Heart left ventricle (tissue), 16 donors: Measurements from ENCODE around the gene CD1C. TPM values are rescaled to one million over a fixed set of nuclear protein-coding genes. Genes with fewer than 3 reads are reported as not detected.
"Not testable (repeated sequence)": the region's sequence is repeated elsewhere in the genome, so short reads cannot be mapped to it uniquely, and the experiment has no call there.

ENCODE experiments used
- ATAC-seq, 4 donors: fragments of 200-7000 bp; cut with Tn5 transposase; one replicate each; pipeline ENCODE4 v1.9.1; 2020 to 2022; ENCODE audit warnings: moderate library complexity in 4 of 4, mild to moderate bottlenecking in 3 of 4, moderate number of reproducible peaks in 1 of 4
- DNase-seq, 5 donors: peaks; one replicate each; pipeline ENCODE4 v3.0.0-alpha.2; 2020
- H3K27ac ChIP-seq, 12 donors: fragments of 200-600 bp; sonication (generic) in 4 of 12; one replicate each; pipeline versions ENCODE4 v1.5.0 to v1.8.0; 2016 to 2022; ENCODE audit warnings: mild to moderate bottlenecking in 2 of 12
- H3K27me3 ChIP-seq, 9 donors: fragments of 200-600 bp; sonication (generic) in 2 of 9; one replicate each; pipeline versions ENCODE4 v1.5.1 to v1.8.0; 2016 to 2022; ENCODE audit warnings: mild to moderate bottlenecking in 3 of 9
- H3K36me3 ChIP-seq, 9 donors: fragments of 200-600 bp; sonication (generic) in 2 of 9; one replicate each; pipeline versions ENCODE4 v1.5.0 to v1.8.0; 2018 to 2022; ENCODE audit warnings: mild to moderate bottlenecking in 2 of 9
- H3K4me1 ChIP-seq, 12 donors: fragments of 200-600 bp; sonication (generic) in 4 of 12; one replicate each; pipeline versions ENCODE4 v1.5.0 to v1.8.0; 2016 to 2022; ENCODE audit warnings: mild to moderate bottlenecking in 3 of 12
- H3K4me3 ChIP-seq, 12 donors: fragments of 200-600 bp; sonication (generic) in 4 of 12; one replicate each; pipeline versions ENCODE4 v1.5.0 to v1.8.0; 2017 to 2022; ENCODE audit warnings: mild to moderate bottlenecking in 9 of 12, moderate library complexity in 4 of 12
- H3K9me3 ChIP-seq, 12 donors: fragments of 200-600 bp; sonication (generic) in 4 of 12; one replicate each; pipeline versions ENCODE4 v1.5.0 to v1.8.0; 2016 to 2022; ENCODE audit warnings: mild to moderate bottlenecking in 1 of 12
- CTCF ChIP-seq, 12 donors: fragments of 200-600 bp; sonication (generic) in 4 of 12; IDR thresholded peaks; one replicate each; pipeline versions ENCODE4 v1.5.0 to v1.8.0; 2018 to 2022; ENCODE audit warnings: antibody characterized with exemption in 12 of 12, mild to moderate bottlenecking in 5 of 12
- POLR2A ChIP-seq, 2 donors: fragments of 450-650 bp; IDR thresholded peaks; one replicate each; pipeline ENCODE4 v1.6.1; 2017; ENCODE audit warnings: antibody characterized with exemption in 2 of 2, mild to moderate bottlenecking in 2 of 2, moderate library complexity in 2 of 2
- WGBS, 4 donors: extraction: QIAGEN DNeasy Blood & Tissue Kit in 2 of 4; methylation state at CpG; one replicate each; pipeline versions ENCODE4 v1.1.5 to v1.1.7; 2013 to 2018; 5-methylcytosine and 5-hydroxymethylcytosine counted together
- intact Hi-C, 10 donors: fragments of 100-400 bp; cut with DNase I; formaldehyde crosslinking; loops; one replicate each; pipeline versions ENCODE4 v1.11.1 to v1.14.2; 2022
- polyA plus RNA-seq, 2 donors: library from polyadenylated mRNA; stranded (reverse); fragments of 200-250 nt; gene quantifications; one replicate each; pipeline ENCODE4 v1.2.3, GENCODE V29; 2013
- total RNA-seq, 9 donors: library from RNA; depleted of rRNA in 2 of 9; stranded (reverse); fragments of >200 nt in 2 of 9; fragmentation: NEBNext Ultra II Directional in 3 of 9; extraction: Animal tissue kit (Norgen Biotek cat#: 25700) in 3 of 9; gene quantifications; one replicate each; pipeline versions ENCODE4 v1.1.0 to v1.2.4, GENCODE V29; 2016 to 2023
- donor health status: ischemic (EF 13 %, LVEDD 7.1; RV severe dilation, severe dysfunction).
- donor health status: healthy with polysubstance abuse.
- donor health status: DM: no; HTN: yes; CAD: no.
- donor health status: DM: no; HTN: no; CAD: no.
- donor health status: ischemic (EF 25% LVEDD 6.9; RV normal size, moderate dysfunction).
- donor health status: ischemic (EF 25% LVEDD 5.7; RV mildly dilated, moderate dysfunction).
- donor health status: healthy.
- donor health status: DM: yes; HTN: yes; CAD: no.
- donor health status: ischemic (EF 35%, LVEDD 5.7; RV mildly dilated, moderate dysfunction).
- donor health status: nonischemic (EF 11% LVEDD 7.7; RV severe dilation, severe dysfunction).
- donor health status: DM: yes; HTN: yes; CAD: no.
- donor health status: PGD.
- donor health status: ischemic (EF 29% LVEDD 5.4; RV normal size, mild dysfunction).
- donor health status: nonischemic (EF 23%, LVEDD 6.1; RV moderate dilation, normal function).

CD1C gene
- total and polyA plus RNA-seq, 11 donors: 0.28 to 1.6 (median 0.47) TPM; not detected in 4

GRCh38 chr1:158333405-158334155, 43.9 kb downstream of the CD1C start:
- ATAC-seq (no peak), DNase-seq (no peak)
- Histone ChIP-seq H3K27me3 (peaks cover 0 to 12% (median 0%) of the 10 kb centered on the region in 9 donors), H3K4me1 (peaks cover 0 to 5% (median 0%) of the 10 kb centered on the region in 12 donors), H3K4me3 (no peak overlapping the region), H3K9me3 (peaks cover 0 to 8% (median 0%) of the 10 kb centered on the region in 12 donors), H3K36me3 (no peaks in the 10 kb centered on the region), H3K27ac (no peak overlapping the region)
- intact Hi-C loops: no loop called here
- WGBS, 4 donors: 62 to 70% (median 68%) methylated on average over 8 of the region's 8 CpGs
- TF ChIP-seq CTCF (IDR thresholded peaks at IDR 0.05): no peak
- TF ChIP-seq POLR2A (IDR thresholded peaks at IDR 0.05): no peak

- TF ChIP-seq POLR2A (IDR thresholded peaks at IDR 0.05) (no peak), CTCF (IDR thresholded peaks at IDR 0.05) (no peak)
- ATAC-seq: no peak
- H3K9me3 ChIP-seq: peaks cover 0 to 15% (median 0%) of the 10 kb centered on the region in 12 donors
- 49 to 62% (median 54%) methylated on average over 2 of the region's 2 CpGs for WGBS, 4 donors
- intact Hi-C loops: no loop called here
- H3K4me3 ChIP-seq: no peak overlapping the region
- H3K27ac ChIP-seq: no peak overlapping the region
- H3K27me3 ChIP-seq: peaks cover 0 to 12% (median 0%) of the 10 kb centered on the region in 9 donors
- H3K36me3 ChIP-seq: no peaks in the 10 kb centered on the region
- no peak for DNase-seq
- no peaks in the 10 kb centered on the region for H3K4me1 ChIP-seq
Observed at GRCh38 chr1:158334526-158335212, 44.9 kb downstream of the CD1C start.

GRCh38 chr1:158335213-158335532, 45.5 kb downstream of the CD1C start:
- Histone ChIP-seq H3K27me3 (peaks cover 0 to 12% (median 0%) of the 10 kb centered on the region in 9 donors), H3K4me1 (no peaks in the 10 kb centered on the region), H3K27ac (no peak overlapping the region), H3K4me3 (no peak overlapping the region), H3K36me3 (no peaks in the 10 kb centered on the region), H3K9me3 (peaks cover 0 to 16% (median 0%) of the 10 kb centered on the region in 12 donors)
- no peak for ATAC-seq
- intact Hi-C loops: no loop called here
- TF ChIP-seq POLR2A (IDR thresholded peaks at IDR 0.05): no peak
- no peak for TF ChIP-seq CTCF (IDR thresholded peaks at IDR 0.05)
- DNase-seq: no peak

GRCh38 chr1:158336413-158336812, 46.7 kb downstream of the CD1C start:
- H3K27ac ChIP-seq, ATAC-seq, intact Hi-C loops, DNase-seq, H3K27me3 ChIP-seq, H3K4me1 ChIP-seq, H3K4me3 ChIP-seq, H3K36me3 ChIP-seq: not testable (repeated sequence)
- WGBS, 4 donors: 61 to 71% (median 64%) methylated on average over 7 of the region's 7 CpGs
- H3K9me3 ChIP-seq: peaks cover 0 to 21% (median 0%) of the 10 kb centered on the region in 12 donors

Other genes with a start within 250 kb of the CD1C start
- 1 to 10 TPM in 7 of 9 donors, under 1 TPM in 2; 0.38 to 5.3 (median 1.7) TPM for gene CD1D, start 109.0 kb upstream of the CD1C start, total RNA-seq
- gene CD1D, start 109.0 kb upstream of the CD1C start, polyA plus RNA-seq: 1 to 10 TPM; 2.0 TPM
- gene CD1A, start 35.5 kb upstream of the CD1C start, total RNA-seq: under 1 TPM in 1 of 9 donors, not detected in 8; 0.15 TPM
- not detected for gene CD1A, start 35.5 kb upstream of the CD1C start, polyA plus RNA-seq
- gene CD1B, start 41.6 kb downstream of the CD1C start, total RNA-seq: under 1 TPM in 1 of 9 donors, not detected in 8; 0.29 TPM
- gene CD1B, start 41.6 kb downstream of the CD1C start, polyA plus RNA-seq: not detected
- gene CD1E, start 64.0 kb downstream of the CD1C start, total RNA-seq: under 1 TPM in 4 of 9 donors, not detected in 5; 0.25 to 0.59 (median 0.37) TPM
- gene CD1E, start 64.0 kb downstream of the CD1C start, polyA plus RNA-seq: under 1 TPM in 1 of 2 donors, not detected in 1; 0.33 TPM
- not detected for gene OR10T2, start 109.5 kb downstream of the CD1C start, total RNA-seq
- not detected for gene OR10T2, start 109.5 kb downstream of the CD1C start, polyA plus RNA-seq
- not detected for gene OR10K2, start 136.3 kb downstream of the CD1C start, total RNA-seq
- gene OR10K2, start 136.3 kb downstream of the CD1C start, polyA plus RNA-seq: not detected
- not detected for gene OR10K1, start 171.9 kb downstream of the CD1C start, total RNA-seq
- gene OR10K1, start 171.9 kb downstream of the CD1C start, polyA plus RNA-seq: not detected
- gene OR10R2, start 182.3 kb downstream of the CD1C start, total RNA-seq: not detected
- not detected for gene OR10R2, start 182.3 kb downstream of the CD1C start, polyA plus RNA-seq